GM18873 (cell line): ENCODE measurements around the gene SUGP2.
"Not testable (repeated sequence)": the region's sequence is repeated elsewhere in the genome, so short reads cannot be mapped to it uniquely, and the experiment has no call there.

Experiments used
- ATAC-seq: cut with Tn5 transposase; IDR thresholded peaks from one replicate; pipeline ENCODE4 v1.9.1; 2021; ENCODE audit warnings: mild to moderate bottlenecking, moderate library complexity, moderate number of reproducible peaks; ENCODE audit not compliant: unreplicated experiment, low FRiP score

SUGP2 gene

GRCh38 chr19:19034204-19034624, 897 bp upstream of the SUGP2 start:
- ATAC-seq, result peak; percentile 22

- peak; percentile 21 for ATAC-seq
Measured at GRCh38 chr19:19033176-19033425, 216 bp downstream of the SUGP2 start.

GRCh38 chr19:19032420-19033175, 719 bp downstream of the SUGP2 start:
- peak; percentile 33 for ATAC-seq

- no peak for ATAC-seq
Measured at GRCh38 chr19:19031891-19032290, 1.4 kb downstream of the SUGP2 start.

DNA sequence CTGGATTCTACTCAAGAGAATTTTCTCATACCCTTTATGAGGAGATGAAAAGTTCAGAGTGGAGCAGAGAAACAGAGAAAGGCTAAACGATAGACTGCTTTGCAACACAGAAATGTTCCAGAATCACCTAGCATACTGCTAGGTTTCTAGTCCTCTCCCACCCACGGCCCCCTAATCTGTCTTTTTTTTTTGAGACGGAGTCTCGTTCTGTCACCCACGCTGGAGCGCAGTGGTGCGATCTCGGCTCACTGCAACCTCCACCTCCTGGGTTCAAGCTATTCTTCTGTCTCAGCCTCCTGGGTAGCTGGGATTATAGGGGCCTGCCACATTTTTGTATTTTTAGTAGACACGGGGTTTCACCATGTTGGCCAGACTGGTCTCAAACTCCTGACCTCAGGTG, 4.8 kb downstream of the SUGP2 start:
- no peak for ATAC-seq

- ATAC-seq, result no peak
Measured at GRCh38 chr19:19027228-19027627, 6.1 kb downstream of the SUGP2 start.

DNA sequence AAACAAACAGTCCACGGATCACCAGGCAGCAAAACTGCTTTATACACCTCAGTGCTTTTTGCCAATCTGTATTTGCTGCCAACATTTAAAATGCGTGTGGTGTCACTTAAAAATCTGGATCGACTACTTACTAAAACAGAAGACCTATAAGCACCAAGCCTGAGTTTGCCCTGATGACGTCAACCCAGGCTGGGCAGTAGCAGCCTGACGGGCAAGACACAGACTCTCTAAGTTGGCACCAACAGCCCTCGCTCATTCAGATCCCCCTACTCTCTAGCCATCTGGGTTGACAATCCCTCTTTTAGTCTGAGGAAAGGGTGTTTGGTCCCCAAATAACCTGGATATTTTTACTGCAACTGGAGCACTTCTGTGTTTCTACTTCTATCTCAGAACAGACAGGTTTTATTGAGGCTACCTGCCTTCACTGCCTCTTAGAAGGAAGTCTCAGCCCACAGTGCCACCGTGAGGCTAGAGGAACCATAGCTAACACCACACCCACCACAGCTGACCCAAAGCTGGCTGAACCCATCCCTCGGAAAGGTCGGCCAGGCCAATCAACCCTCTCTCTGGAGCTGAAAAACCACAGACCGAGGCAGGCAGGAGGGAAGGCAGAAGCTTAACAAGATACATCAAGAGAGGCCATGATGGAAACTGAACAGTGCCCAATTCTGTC, 6.9 kb downstream of the SUGP2 start:
- no peak for ATAC-seq

DNA sequence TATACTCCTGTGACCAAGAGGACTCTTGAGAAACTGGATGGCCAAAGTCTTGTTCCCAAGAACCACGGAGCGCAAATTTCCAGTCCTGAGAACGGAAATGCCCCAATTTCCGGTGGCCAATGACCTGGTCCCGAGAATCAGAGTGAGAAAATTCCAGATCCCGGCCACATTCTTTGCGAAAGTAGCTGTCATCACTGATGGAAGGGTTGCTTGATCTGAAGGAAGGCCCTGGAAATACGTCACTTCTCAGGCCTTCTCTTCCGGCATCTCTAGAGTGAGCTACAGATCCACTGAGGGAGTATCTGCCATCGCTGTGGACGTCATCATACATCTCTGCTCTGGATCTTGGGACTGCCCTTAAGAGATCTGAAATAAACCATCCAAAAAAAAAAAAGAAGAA, 7.5 kb downstream of the SUGP2 start:
- no peak for ATAC-seq

DNA sequence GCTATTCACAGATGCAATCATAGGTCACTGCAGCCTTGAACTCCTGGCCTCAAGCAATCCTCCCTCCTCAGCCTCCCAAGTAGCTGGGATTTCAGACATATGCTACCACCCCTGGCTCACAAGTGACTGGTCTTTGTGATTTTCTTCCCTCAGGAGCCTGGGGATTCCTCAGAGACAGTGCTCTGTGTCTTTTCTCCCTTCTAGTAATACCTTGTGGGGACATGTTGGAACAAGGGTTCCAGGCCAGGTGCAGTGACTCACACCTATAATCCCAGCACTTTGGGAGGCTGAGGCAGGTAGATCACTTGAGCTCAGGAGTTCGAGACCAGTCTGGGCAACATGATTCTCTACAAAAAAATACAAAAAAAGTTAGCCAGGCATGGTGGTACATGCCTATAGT, 9.9 kb downstream of the SUGP2 start:
- not testable (repeated sequence) for ATAC-seq

- ATAC-seq, result no peak
Measured at GRCh38 chr19:19022380-19022961, 10.8 kb downstream of the SUGP2 start.

DNA sequence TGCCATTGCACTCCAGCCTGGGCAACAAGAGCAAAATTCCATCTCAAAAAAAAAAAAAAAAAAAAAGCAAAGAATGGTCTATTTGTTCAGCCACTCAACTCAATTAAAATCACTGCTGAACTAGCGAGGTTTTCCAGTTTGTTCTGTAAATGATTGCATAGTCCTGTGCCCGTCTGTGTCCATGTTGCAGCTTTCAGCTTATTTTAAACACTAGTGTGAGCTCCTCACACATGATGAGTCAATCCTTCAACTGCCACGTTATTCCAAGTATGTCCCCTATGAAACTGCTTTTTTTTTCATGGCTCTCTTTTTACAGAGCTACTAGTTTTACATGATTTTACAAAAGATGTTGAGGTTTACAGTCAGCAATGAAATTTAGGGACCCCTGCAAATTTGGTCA, 12.2 kb downstream of the SUGP2 start:
- no peak for ATAC-seq

DNA sequence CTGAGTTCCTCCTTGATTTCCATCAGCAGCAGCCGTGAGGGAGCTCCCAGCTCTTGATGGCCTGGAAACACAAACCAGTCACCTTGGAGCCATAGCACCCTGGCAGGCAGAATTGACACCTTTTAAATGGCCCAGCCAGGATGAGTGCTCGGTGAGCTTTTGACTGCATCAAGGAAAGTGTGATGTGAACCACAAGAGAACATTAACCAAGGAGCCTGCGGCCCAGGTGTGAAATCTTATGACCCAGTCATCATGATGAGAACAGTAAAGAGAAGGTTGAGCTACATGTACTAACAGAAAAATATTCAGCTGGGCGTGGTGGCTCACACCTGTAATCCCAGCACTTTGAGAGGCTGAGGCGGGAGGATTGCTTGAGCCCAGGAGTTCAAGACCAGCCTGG, 22.8 kb downstream of the SUGP2 start:
- no peak for ATAC-seq

GRCh38 chr19:19009951-19010350, 23.4 kb downstream of the SUGP2 start:
- no peak for ATAC-seq

- ATAC-seq, result no peak
Measured at GRCh38 chr19:19006213-19006612, 27.1 kb downstream of the SUGP2 start.

DNA sequence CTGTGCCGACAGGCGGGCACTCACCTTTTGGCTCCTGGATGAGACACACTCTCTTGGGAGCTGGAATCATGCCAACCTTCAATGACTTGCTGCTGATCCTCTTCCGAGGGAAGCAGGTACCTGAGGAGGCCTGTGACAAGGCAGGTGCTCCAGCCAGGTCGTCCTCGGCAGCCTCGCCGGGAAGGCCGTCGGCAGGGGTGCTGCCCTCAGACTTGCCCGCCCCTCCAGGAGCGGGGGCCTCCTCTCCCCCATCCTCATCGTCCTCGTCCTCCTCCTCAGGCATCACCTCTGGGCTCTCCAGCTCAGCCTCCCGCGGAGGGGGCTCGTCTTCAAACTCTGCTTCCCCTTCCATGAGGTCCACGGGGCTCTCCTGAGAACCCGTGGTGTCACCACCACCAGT, 29.2 kb downstream of the SUGP2 start:
- no peak for ATAC-seq

DNA sequence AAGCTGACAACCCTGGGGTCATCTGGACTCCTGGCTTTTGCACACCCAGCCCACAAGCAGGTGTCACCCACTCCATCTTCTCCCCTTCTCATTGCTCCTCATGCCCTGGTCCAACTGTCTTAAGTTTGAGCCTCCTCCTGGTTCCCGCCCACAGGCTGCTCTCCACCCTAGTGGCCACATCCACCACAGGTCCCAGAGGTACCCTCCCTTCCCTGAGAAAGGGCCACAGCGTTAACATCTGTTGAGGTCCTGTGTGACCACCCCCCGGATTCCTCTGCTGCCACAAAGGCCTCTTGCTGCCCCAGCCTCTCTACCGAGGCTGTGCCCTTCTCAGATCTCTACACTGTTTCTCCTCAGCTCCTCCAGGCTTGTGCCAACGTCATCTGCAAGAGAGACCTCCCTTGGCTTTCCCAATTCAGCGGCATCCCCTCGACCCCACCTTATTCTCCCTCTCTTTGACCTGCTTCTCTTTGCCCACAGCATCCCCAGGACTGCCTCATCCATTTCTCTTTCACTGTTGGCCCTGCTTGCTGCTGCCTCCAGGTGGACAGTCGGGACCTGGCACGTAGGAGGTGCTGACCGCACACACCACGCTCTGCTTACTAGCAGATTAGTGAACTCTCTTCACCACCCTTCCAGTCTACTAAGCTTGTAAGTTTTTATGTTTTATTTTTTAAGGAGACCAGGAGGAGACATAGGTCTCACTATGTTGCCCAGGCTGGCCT, 33.3 kb downstream of the SUGP2 start:
- no peak for ATAC-seq

DNA sequence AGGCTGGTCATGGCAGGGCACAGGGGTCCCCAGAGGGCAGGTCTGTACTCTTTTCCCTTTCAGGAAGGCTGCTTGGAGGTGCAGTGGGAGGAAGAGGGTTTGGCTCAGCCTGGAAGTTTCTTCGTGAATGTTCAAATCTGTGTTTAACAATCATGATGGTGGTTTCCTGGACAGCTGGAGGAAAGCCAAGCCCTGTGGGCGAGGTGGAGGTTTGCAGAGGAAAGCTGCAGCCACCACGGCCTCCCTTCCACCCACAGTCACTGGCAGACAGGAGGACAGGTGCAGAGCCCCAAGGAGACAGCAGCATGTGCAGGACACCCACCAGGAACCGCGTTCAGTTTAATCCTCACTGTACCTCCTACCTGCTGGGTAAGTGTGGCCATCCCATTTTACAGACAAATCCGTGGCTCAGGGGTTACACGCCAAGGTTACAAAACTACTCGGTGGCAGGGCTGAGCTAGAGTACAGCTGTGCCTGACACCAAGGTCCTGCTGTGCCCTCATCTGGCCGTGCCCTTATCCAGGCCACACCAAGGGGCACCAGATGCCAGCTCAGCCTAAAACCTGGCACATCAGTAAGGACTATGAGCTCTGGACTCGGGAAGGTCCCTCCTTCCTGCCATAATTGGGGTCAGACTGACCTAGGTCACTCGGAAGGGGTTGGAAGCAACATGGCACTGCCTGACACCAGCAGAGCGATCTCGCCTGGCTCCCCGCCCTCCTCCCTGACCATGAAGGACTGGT, 34.1 kb downstream of the SUGP2 start:
- ATAC-seq, result no peak

DNA sequence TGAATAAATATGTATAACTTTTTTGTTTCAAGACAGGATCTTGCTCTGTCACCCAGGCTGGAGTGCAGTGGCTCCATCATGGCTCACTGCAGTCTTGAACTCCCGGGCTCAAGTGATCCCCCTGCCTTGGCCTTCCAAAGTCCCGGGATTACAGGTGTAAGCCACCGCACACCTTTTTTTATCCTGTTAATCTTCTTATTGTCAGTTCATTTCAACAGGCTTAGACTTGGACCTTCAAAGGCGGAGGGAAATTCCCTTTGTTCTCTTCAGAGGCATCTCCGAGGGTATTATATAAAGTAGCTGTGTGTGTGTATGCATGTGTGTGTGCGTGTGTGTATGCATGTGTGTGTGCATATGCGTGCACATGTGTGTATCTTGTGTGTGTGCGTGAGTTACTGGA, 35.0 kb downstream of the SUGP2 start:
- no peak for ATAC-seq

DNA sequence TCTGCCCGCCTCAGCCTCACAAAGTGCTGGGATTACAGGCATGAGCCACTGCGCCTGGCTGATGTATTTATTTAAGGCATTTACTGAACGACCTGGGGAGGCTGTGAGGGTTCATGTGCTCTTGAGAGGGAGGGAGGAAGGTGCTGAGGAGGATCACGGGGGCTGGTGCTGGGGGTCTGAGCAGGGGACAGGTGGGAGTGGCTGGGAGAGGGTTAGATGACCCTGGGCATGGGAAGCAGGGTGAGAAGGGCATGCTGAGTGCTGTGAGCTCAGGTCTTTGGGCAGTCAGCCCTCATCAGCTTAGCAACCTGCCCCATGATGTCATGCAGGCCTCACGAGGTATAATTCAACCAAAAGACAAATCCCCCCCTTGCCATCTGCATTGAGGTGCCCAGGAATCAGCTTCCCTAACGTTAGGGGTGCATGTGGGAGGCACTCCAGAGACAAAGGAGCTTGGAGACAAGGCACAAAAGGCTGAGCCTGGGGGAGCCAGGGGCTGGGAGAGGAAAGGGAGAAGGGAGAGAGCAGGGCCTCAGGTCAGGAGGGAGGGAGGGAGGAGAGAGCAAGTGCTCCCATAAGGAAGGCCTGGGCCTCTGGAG, 36.4 kb downstream of the SUGP2 start:
- no peak for ATAC-seq

GRCh38 chr19:18996351-18996750, 37.0 kb downstream of the SUGP2 start:
- ATAC-seq, result no peak
